SK-N-SH (cell line): ENCODE measurements around the gene PRDX6.

Experiments used
- CTCF ChIP-seq: fragments of 200-600 bp; sonication (generic); IDR thresholded peaks from 2 replicates; pipeline ENCODE4 v1.6.1; 2017; ENCODE audit warnings: antibody characterized with exemption, mild to moderate bottlenecking, moderate library complexity
- MAX ChIP-seq: IDR thresholded peaks from 2 replicates; pipeline ENCODE4 v1.4.0; 2012; ENCODE audit warnings: low read depth
- MXI1 ChIP-seq: IDR thresholded peaks from 2 replicates; pipeline ENCODE4 v1.6.1; 2012; ENCODE audit warnings: mild to moderate bottlenecking, low read depth, low read length, improper control_type of control experiment
- POLR2AphosphoS5 ChIP-seq: IDR thresholded peaks from 2 replicates; pipeline ENCODE4 v1.6.1; 2012; ENCODE audit warnings: low read depth, low read length
- RAD21 ChIP-seq: IDR thresholded peaks from 2 replicates; pipeline ENCODE4 v1.6.1; 2012; ENCODE audit warnings: mild to moderate bottlenecking, low read length
- RCOR1 ChIP-seq: fragments of 150-350 bp; IDR thresholded peaks from 2 replicates; pipeline ENCODE4 v1.6.1; 2017; ENCODE audit warnings: antibody characterized with exemption, low read length
- RXRA ChIP-seq: IDR thresholded peaks from 2 replicates; pipeline ENCODE4 v1.4.0; 2012; ENCODE audit warnings: low read depth, mild to moderate bottlenecking, borderline replicate concordance
- SMC3 ChIP-seq: IDR thresholded peaks from 2 replicates; pipeline ENCODE4 v1.6.1; 2012; ENCODE audit warnings: low read depth, low read length, improper control_type of control experiment
- TAF1 ChIP-seq: IDR thresholded peaks from 2 replicates; pipeline ENCODE4 v1.6.1; 2012; ENCODE audit warnings: low read depth, mild to moderate bottlenecking, low read length, moderate library complexity, borderline replicate concordance
- USF1 ChIP-seq: IDR thresholded peaks from 2 replicates; pipeline ENCODE4 v1.4.0; 2012; ENCODE audit warnings: low read depth, borderline replicate concordance
- USF2 ChIP-seq: fragments of 150-350 bp; IDR thresholded peaks from 2 replicates; pipeline ENCODE4 v1.6.1; 2017; ENCODE audit warnings: antibody characterized with exemption, low read length, low read depth, borderline replicate concordance

- TF ChIP-seq MAX (no peak), TAF1 (no peak), USF2 (no peak), USF1 (no peak), RXRA (no peak), CTCF (no peak), RAD21 (no peak), MXI1 (no peak), RCOR1 (no peak), SMC3 (no peak), POLR2AphosphoS5 (no peak)
These were observed 38.5 kb upstream of the PRDX6 start for GRCh38 chr1:173438675-173439074.
